GM23248 (cell line): ENCODE measurements around the gene POLR3H. TPM values are rescaled to one million over a fixed set of nuclear protein-coding genes. Genes with fewer than 3 reads are reported as not detected.

Experiments used
- DNase-seq: peaks from one replicate; pipeline ENCODE4 v3.0.0-alpha.2; 2015
- H2AFZ ChIP-seq: fragments of 200-600 bp; sonication (generic); 2 replicates; pipeline ENCODE4 v1.6.1; 2016; ENCODE audit warnings: antibody characterized with exemption
- H3F3A ChIP-seq: fragments of 200-600 bp; sonication (generic); 2 replicates; pipeline ENCODE4 v1.6.1; 2016; ENCODE audit warnings: mild to moderate bottlenecking, antibody characterized with exemption, mixed run types; ENCODE audit not compliant: insufficient read depth
- H3K27ac ChIP-seq: fragments of 200-600 bp; sonication (generic); 2 replicates; pipeline ENCODE4 v1.5.1; 2016; ENCODE audit warnings: mild to moderate bottlenecking
- H3K27me3 ChIP-seq: fragments of 200-600 bp; sonication (generic); replicated peaks from 2 replicates; pipeline ENCODE4 v1.6.1; 2016; ENCODE audit warnings: mild to moderate bottlenecking; ENCODE audit not compliant: insufficient read depth
- H3K36me3 ChIP-seq: fragments of 200-600 bp; sonication (generic); 2 replicates; pipeline ENCODE4 v1.6.1; 2016; ENCODE audit warnings: low read depth, mild to moderate bottlenecking
- H3K4me1 ChIP-seq: fragments of 200-600 bp; sonication (generic); 2 replicates; pipeline ENCODE4 v1.6.1; 2016; ENCODE audit warnings: mild to moderate bottlenecking; ENCODE audit not compliant: insufficient read depth
- H3K4me2 ChIP-seq: fragments of 200-600 bp; sonication (generic); one replicate; pipeline ENCODE4 v1.6.1; 2016; ENCODE audit warnings: mild to moderate bottlenecking; ENCODE audit not compliant: unreplicated experiment
- H3K4me3 ChIP-seq: fragments of 200-600 bp; sonication (generic); 2 replicates; pipeline ENCODE4 v1.5.1; 2016; ENCODE audit warnings: mild to moderate bottlenecking
- H3K79me2 ChIP-seq: fragments of 200-600 bp; sonication (generic); 2 replicates; pipeline ENCODE4 v1.6.1; 2016; ENCODE audit warnings: mild to moderate bottlenecking; ENCODE audit not compliant: insufficient read depth
- H3K9ac ChIP-seq: fragments of 200-600 bp; sonication (generic); 2 replicates; pipeline ENCODE4 v1.6.1; 2016; ENCODE audit warnings: mild to moderate bottlenecking
- H3K9me2 ChIP-seq: fragments of 200-600 bp; sonication (generic); 2 replicates; pipeline ENCODE4 v1.6.1; 2016; ENCODE audit warnings: mixed run types, mild to moderate bottlenecking, moderate library complexity; ENCODE audit not compliant: insufficient read depth
- H3K9me3 ChIP-seq: fragments of 200-600 bp; sonication (generic); one replicate; pipeline ENCODE4 v1.6.1; 2017; ENCODE audit warnings: low read depth
- H4K20me1 ChIP-seq: fragments of 200-600 bp; sonication (generic); 2 replicates; pipeline ENCODE4 v1.6.0; 2016; ENCODE audit not compliant: insufficient read depth
- EZH2 ChIP-seq: fragments of 200-600 bp; sonication (generic); IDR thresholded peaks from 2 replicates; pipeline ENCODE4 v1.6.1; 2018; ENCODE audit warnings: antibody characterized with exemption, mild to moderate bottlenecking; ENCODE audit not compliant: insufficient read depth, poor library complexity, severe bottlenecking
- EZH2phosphoT487 ChIP-seq: fragments of 200-600 bp; sonication (generic); IDR thresholded peaks from 2 replicates; pipeline ENCODE4 v1.6.1; 2018; ENCODE audit warnings: antibody characterized with exemption, moderate library complexity, mild to moderate bottlenecking, low read depth; ENCODE audit not compliant: insufficient read depth
- WGBS, 2 experiments: methylation state at CpG; one replicate each; pipeline ENCODE4 v1.1.6; 2015 to 2017; ENCODE audit warnings: low lambda C conversion rate in 2 of 2, low coverage in 1 of 2; ENCODE audit errors: missing lambda C conversion rate in 2 of 2; 5-methylcytosine and 5-hydroxymethylcytosine counted together
- in situ Hi-C: fragments of 300-500 bp; cut with MboI; formaldehyde crosslinking; loops from 2 replicates; pipeline ENCODE4 v1.15.0; 2020
- polyA plus RNA-seq: library from polyadenylated mRNA; unstranded; fragments of >200 nt; fragmentation: Nextera tagmentation; extraction: Ambion mirVana; gene quantifications from 2 replicates; pipeline ENCODE4 v1.2.1, GENCODE V29; 2016
- total RNA-seq: library from RNA; depleted of rRNA; stranded (reverse); fragments of >200 nt; shearing (Covaris generic); gene quantifications from 2 replicates; pipeline ENCODE4 v1.2.3, GENCODE V29; 2014

Gene POLR3H
- total and polyA plus RNA-seq, 2 experiments from 2014 or later: 21.2 to 49.6 TPM

- in situ Hi-C loops: no loop called here
- Histone ChIP-seq H3F3A (peaks cover 24% of the 10 kb centered on the region), H3K9ac (no peak overlapping the region), H3K79me2 (no peaks in the 10 kb centered on the region), H3K27ac (no peak overlapping the region), H3K27me3 (no peaks in the 10 kb centered on the region), H3K36me3 (peaks cover 7% of the 10 kb centered on the region; the same call in 1 of the 2 replicates), H3K9me2 (no peaks in the 10 kb centered on the region), H3K9me3 (no peaks in the 10 kb centered on the region), H3K4me2 (no peak overlapping the region), H3K4me3 (no peak overlapping the region), H3K4me1 (no peaks in the 10 kb centered on the region), H2AFZ (no peak overlapping the region), H4K20me1 (no peaks in the 10 kb centered on the region)
- DNase-seq: no peak
- TF ChIP-seq EZH2 (no peak), EZH2phosphoT487 (no peak)
- 58 to 59% methylated on average over 13 of the region's 13 CpGs for WGBS, 2 experiments
These were observed 20.0 kb downstream of the POLR3H start for GRCh38 chr22:41524251-41524661.

GRCh38 chr22:41523464-41524221 lies 20.6 kb downstream of the POLR3H start:
- Histone ChIP-seq H3K9me2 (no peaks in the 10 kb centered on the region), H3K9me3 (no peaks in the 10 kb centered on the region), H4K20me1 (no peaks in the 10 kb centered on the region), H3K9ac (no peak overlapping the region), H3F3A (peaks cover 18% of the 10 kb centered on the region), H3K4me3 (no peak overlapping the region), H3K36me3 (peaks cover 4% of the 10 kb centered on the region; the same call in 1 of the 2 replicates), H3K4me2 (no peak overlapping the region), H3K27ac (no peak overlapping the region), H3K79me2 (no peaks in the 10 kb centered on the region), H2AFZ (no peak overlapping the region), H3K4me1 (no peaks in the 10 kb centered on the region), H3K27me3 (no peaks in the 10 kb centered on the region)
- DNase-seq: peak; percentile 38
- 90 to 91% methylated on average over 21 of the region's 21 CpGs for WGBS, 2 experiments
- TF ChIP-seq EZH2phosphoT487 (no peak), EZH2 (no peak)
- in situ Hi-C loops: no loop called here

- Histone ChIP-seq H3K9me2 (no peaks in the 10 kb centered on the region), H3K79me2 (no peaks in the 10 kb centered on the region), H3K4me2 (no peak overlapping the region), H3K4me1 (no peaks in the 10 kb centered on the region), H4K20me1 (no peaks in the 10 kb centered on the region), H3K27ac (no peak overlapping the region), H3K4me3 (no peak overlapping the region), H3F3A (peaks cover 17% of the 10 kb centered on the region), H3K27me3 (no peaks in the 10 kb centered on the region), H3K36me3 (no peaks in the 10 kb centered on the region), H3K9me3 (no peaks in the 10 kb centered on the region), H2AFZ (no peak overlapping the region), H3K9ac (no peak overlapping the region)
- WGBS, 2 experiments: 85 to 91% methylated on average over 9 of the region's 9 CpGs
- TF ChIP-seq EZH2phosphoT487: no peak
- in situ Hi-C loops: no loop called here
- no peak for DNase-seq
These were observed 21.5 kb downstream of the POLR3H start for GRCh38 chr22:41522813-41523212.

- Histone ChIP-seq H3K4me3 (no peak overlapping the region), H3K79me2 (no peaks in the 10 kb centered on the region), H3K36me3 (no peaks in the 10 kb centered on the region), H3K9me2 (no peaks in the 10 kb centered on the region), H3K4me2 (no peak overlapping the region), H3K9ac (no peak overlapping the region), H3K27ac (no peak overlapping the region), H3K27me3 (no peaks in the 10 kb centered on the region), H3K9me3 (no peaks in the 10 kb centered on the region), H3K4me1 (no peaks in the 10 kb centered on the region), H3F3A (peaks cover 13% of the 10 kb centered on the region), H2AFZ (no peak overlapping the region), H4K20me1 (no peaks in the 10 kb centered on the region)
- in situ Hi-C loops: no loop called here
- TF ChIP-seq EZH2phosphoT487 (no peak), EZH2 (no peak)
- 69 to 75% methylated on average over 3 of the region's 3 CpGs for WGBS, 2 experiments
- DNase-seq: no peak
These were observed 23.1 kb downstream of the POLR3H start for GRCh38 chr22:41521126-41521525.
